ENCODE results near the gene DIAPH1.

GRCh38 chr5:141512911-141513626 is 105.7 kb downstream of the DIAPH1 start:
- no peak for TF ChIP-seq CTCF (IDR thresholded peaks at IDR 0.05; ENCODE audit: low read depth, low read length, missing input control)
- no peak for TF ChIP-seq RAD21 (IDR thresholded peaks at IDR 0.05)
- no peak for TF ChIP-seq RXRA (IDR thresholded peaks at IDR 0.05)
- no peak for TF ChIP-seq REST (IDR thresholded peaks at IDR 0.05)
- TF ChIP-seq SP1 (IDR thresholded peaks at IDR 0.05) = no peak
- no peak for TF ChIP-seq TAF1 (conservative IDR thresholded peaks at IDR 0.05)
- TF ChIP-seq MAX (IDR thresholded peaks at IDR 0.05) = no peak
- TF ChIP-seq EGR1 (IDR thresholded peaks at IDR 0.05; ENCODE audit: low read depth in 2 of 2) = no peak
- TF ChIP-seq ZBTB33 (IDR thresholded peaks at IDR 0.05) = no peak

All from liver (tissue), 3 donors.